Ovary (tissue), 9 donors: ENCODE results near the gene ZP1. TPM values are rescaled to one million over a fixed set of nuclear protein-coding genes. Genes with fewer than 3 reads are reported as not detected.
A peak's percentile ranks its signal among the peaks of the same experiment; 100 is the strongest.

Experiments used
- DNase-seq, 5 donors: peaks; one replicate each; pipeline ENCODE4 v3.0.0-alpha.2; 2019 to 2020
- H3K27ac ChIP-seq, 2 donors: fragments of 200-600 bp; one replicate each; pipeline versions ENCODE4 v1.5.1 to v1.8.0; 2019 to 2022
- H3K27me3 ChIP-seq: fragments of 200-600 bp; one replicate; pipeline ENCODE4 v1.8.0; 2022
- H3K36me3 ChIP-seq: fragments of 200-600 bp; sonication (generic); one replicate; pipeline ENCODE4 v1.5.1; 2019
- H3K4me1 ChIP-seq: one replicate; pipeline ENCODE4 v1.8.1; 2013; ENCODE audit warnings: mild to moderate bottlenecking, moderate library complexity; ENCODE audit not compliant: insufficient read depth
- H3K4me3 ChIP-seq: fragments of 200-600 bp; sonication (generic); one replicate; pipeline ENCODE4 v1.5.1; 2017
- H3K9me3 ChIP-seq, 2 donors: fragments of 200-600 bp in 1 of 2; sonication (generic) in 1 of 2; one replicate each; pipeline versions ENCODE4 v1.5.1 to v1.8.1; 2013 to 2019; ENCODE audit warnings: mild to moderate bottlenecking in 1 of 2, moderate library complexity in 1 of 2
- EP300 ChIP-seq: sonication (generic); formaldehyde crosslinking; IDR thresholded peaks from one replicate; pipeline ENCODE4 v1.6.1; 2017; ENCODE audit warnings: antibody characterized with exemption
- POLR2A ChIP-seq: fragments of 450-650 bp; IDR thresholded peaks from one replicate; pipeline ENCODE4 v1.6.1; 2017; ENCODE audit warnings: antibody characterized with exemption, mild to moderate bottlenecking, moderate library complexity
- WGBS, 3 donors: extraction: QIAGEN DNeasy Blood & Tissue Kit in 1 of 3; methylation state at CpG; one replicate each; pipeline versions ENCODE4 v1.1.5 to v1.1.7; 2013 to 2017; 5-methylcytosine and 5-hydroxymethylcytosine counted together
- intact Hi-C, 4 donors: fragments of 100-400 bp; cut with DNase I; formaldehyde crosslinking; loops; one replicate each; pipeline versions ENCODE4 v1.11.0 to v1.15.1; 2022 to 2023
- polyA plus RNA-seq, 2 donors: library from polyadenylated mRNA; stranded (reverse); fragments of 200-250 nt in 1 of 2; fragments of 350-450 nt in 1 of 2; fragmentation: Illumina TruSeq in 1 of 2; extraction: RNeasy Lipid Tissue Mini Kit (QIAGEN cat#74804) in 1 of 2; gene quantifications; one replicate each; pipeline ENCODE4 v1.2.3, GENCODE V29; 2013 to 2014
- total RNA-seq, 7 donors: library from RNA; depleted of rRNA in 2 of 7; stranded (reverse); fragments of >200 nt in 2 of 7; fragmentation: NEBNext Ultra II Directional in 3 of 7; extraction: Animal tissue kit (Norgen Biotek cat#: 25700) in 3 of 7; gene quantifications; one replicate each; pipeline versions ENCODE4 v1.1.0 to v1.2.4, GENCODE V29; 2016 to 2023
- TF ChIP-seq, protein P1 (sequence below), 3 donors: fragments of 450-650 bp in 2 of 3; fragments of 200-600 bp in 1 of 3; IDR thresholded peaks; one replicate each; pipeline versions ENCODE4 v1.5.1 to v1.8.0; 2016 to 2022; ENCODE audit warnings: antibody characterized with exemption in 3 of 3, mild to moderate bottlenecking in 1 of 3
- donor health status: DM: no; HTN: no; CAD: no; lungs with moderate emphysema.
- donor health status: DM: no; HTN: no; CAD: no.
- donor health status: Bipolar disorder and iron deficiency.
- donor health status: DM: yes; HTN: yes; CAD: no.
- donor health status: DM: no; HTN: no; CAD: no.
- donor health status: DM: yes; HTN: yes; CAD: no.

Gene ZP1
- total and polyA plus RNA-seq, 9 donors = 0.17 TPM; not detected in 8

DNA sequence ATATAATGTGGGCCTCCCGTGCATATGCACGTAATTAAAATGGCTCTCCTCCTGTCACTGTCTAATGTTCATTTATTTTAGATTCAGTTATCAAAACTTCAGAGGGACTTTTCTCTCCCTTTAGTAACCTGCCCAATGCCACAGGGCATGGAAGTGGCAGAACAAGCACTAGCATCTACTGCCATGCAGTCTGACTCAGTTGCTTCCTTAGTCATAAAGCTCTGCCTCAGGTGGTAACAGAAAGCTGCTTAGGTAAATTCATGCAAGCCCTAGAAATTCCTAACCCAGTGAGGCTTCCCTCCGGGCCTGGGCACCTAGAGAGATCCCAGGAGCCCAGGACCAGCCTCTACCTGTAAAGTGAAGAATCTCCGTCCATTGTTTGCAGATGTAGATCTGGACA is 30.2 kb downstream of the ZP1 start:
- 92 to 93% (median 93%) methylated on average over 4 of the region's 4 CpGs for WGBS, 3 donors
- Histone ChIP-seq H3K9me3 (no peaks in the 10 kb centered on the region), H3K27me3 (no peaks in the 10 kb centered on the region), H3K36me3 (no peaks in the 10 kb centered on the region), H3K4me1 (no peaks in the 10 kb centered on the region), H3K4me3 (no peak overlapping the region), H3K27ac (no peak overlapping the region)
- TF ChIP-seq, protein P1, sequence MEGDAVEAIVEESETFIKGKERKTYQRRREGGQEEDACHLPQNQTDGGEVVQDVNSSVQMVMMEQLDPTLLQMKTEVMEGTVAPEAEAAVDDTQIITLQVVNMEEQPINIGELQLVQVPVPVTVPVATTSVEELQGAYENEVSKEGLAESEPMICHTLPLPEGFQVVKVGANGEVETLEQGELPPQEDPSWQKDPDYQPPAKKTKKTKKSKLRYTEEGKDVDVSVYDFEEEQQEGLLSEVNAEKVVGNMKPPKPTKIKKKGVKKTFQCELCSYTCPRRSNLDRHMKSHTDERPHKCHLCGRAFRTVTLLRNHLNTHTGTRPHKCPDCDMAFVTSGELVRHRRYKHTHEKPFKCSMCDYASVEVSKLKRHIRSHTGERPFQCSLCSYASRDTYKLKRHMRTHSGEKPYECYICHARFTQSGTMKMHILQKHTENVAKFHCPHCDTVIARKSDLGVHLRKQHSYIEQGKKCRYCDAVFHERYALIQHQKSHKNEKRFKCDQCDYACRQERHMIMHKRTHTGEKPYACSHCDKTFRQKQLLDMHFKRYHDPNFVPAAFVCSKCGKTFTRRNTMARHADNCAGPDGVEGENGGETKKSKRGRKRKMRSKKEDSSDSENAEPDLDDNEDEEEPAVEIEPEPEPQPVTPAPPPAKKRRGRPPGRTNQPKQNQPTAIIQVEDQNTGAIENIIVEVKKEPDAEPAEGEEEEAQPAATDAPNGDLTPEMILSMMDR (IDR thresholded peaks at IDR 0.05) = no peak
- TF ChIP-seq POLR2A (no peak), EP300 (no peak)
- intact Hi-C loops = loop anchor here (5.0 to 10.0 kb wide), 4 partner anchors 53 to 190 kb away; partner anchors contain the start of genes CCDC86 (in 1 of the 4) and MS4A10 (in 1 of the 4)
- no peak for DNase-seq

DNA sequence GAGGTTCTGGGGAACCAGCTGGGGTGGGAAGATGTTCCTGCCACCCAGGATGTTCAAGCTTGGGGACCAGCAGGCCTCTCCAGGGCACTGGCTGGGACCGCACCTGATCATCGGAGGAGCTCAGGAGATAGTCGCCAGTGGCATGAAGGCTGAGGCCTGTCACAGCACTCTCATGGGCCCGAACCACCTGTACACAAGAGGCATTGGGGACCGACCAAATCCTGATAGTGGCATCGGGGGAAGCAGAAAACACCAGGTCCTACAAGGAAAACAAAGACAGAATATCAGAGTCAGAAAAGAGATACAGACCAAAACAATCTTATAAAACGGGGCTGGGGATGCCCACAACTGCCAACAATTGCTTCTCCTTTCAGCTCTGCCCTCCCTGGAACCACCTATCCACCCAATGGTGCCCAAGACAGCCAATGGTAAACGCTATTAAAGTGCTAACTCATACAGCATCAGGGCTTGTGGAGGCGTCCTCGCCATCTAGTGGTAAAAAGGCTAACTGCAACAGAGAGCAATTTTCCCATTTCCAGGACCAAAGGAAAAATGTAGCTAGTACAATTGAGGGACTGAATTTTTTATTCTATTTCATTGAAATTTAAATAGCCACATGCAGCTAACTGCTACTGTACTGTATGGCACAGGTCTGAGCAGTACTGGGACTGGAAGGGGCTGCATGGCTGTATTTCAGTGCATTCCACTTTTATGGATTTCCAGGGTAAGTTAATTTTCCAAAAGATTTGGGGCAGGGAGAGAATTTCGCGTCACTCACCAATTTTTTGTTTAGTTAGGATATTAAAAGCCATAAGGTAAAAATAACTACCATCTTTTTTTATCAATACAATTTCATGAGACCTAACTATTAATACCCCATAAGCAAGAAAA is 31.9 kb downstream of the ZP1 start:
- no peaks in the 10 kb centered on the region for H3K27me3 ChIP-seq
- no peak for TF ChIP-seq POLR2A
- TF ChIP-seq, protein P1 (IDR thresholded peaks at IDR 0.05) = peak; percentile 80 to 90 (median 83)
- no peak overlapping the region for H3K27ac ChIP-seq
- peak in 1 of 5 donors; percentile 44 for DNase-seq
- intact Hi-C loops = loop anchor here (5.0 to 10.0 kb wide), 4 partner anchors 54 to 192 kb away; partner anchors contain the start of genes CCDC86 (in 1 of the 4) and MS4A10 (in 1 of the 4)
- no peaks in the 10 kb centered on the region for H3K9me3 ChIP-seq
- H3K4me1 ChIP-seq = no peaks in the 10 kb centered on the region
- H3K36me3 ChIP-seq = no peaks in the 10 kb centered on the region
- no peak overlapping the region for H3K4me3 ChIP-seq
- WGBS, 3 donors = 52 to 60% (median 56%) methylated on average over 12 of the region's 12 CpGs

DNA sequence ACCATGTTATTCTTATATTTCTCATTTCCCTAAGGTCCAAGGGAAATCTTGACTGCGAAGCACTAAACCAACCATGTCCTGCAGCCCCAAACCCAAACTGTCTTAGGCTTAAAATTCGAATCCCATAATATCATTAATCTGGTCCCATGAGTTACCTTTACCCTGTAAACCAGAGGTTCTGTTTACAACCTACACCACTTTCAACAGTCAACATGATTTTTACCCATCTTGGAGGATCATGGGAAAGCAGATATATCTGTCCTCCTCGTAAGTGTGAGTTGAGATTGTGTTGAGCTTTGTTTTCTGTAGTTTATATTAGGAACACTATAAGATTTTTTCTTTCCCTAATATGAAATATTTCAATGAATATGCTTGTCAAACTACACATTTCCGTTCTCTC is 32.6 kb downstream of the ZP1 start:
- Histone ChIP-seq H3K27me3 (no peaks in the 10 kb centered on the region), H3K4me1 (peaks cover 3% of the 10 kb centered on the region), H3K27ac (no peak overlapping the region), H3K4me3 (no peak overlapping the region), H3K9me3 (no peaks in the 10 kb centered on the region), H3K36me3 (no peaks in the 10 kb centered on the region)
- no peak for DNase-seq
- TF ChIP-seq POLR2A (no peak), EP300 (no peak)
- TF ChIP-seq, protein P1 (IDR thresholded peaks at IDR 0.05) = no peak
- intact Hi-C loops = loop anchor here (5.0 to 10.0 kb wide), 5 partner anchors 55 to 193 kb away; partner anchors contain the start of genes CCDC86 (in 1 of the 4) and MS4A10 (in 1 of the 4)
- 63 to 74% (median 73%) methylated on average over 4 of the region's 4 CpGs for WGBS, 3 donors

DNA sequence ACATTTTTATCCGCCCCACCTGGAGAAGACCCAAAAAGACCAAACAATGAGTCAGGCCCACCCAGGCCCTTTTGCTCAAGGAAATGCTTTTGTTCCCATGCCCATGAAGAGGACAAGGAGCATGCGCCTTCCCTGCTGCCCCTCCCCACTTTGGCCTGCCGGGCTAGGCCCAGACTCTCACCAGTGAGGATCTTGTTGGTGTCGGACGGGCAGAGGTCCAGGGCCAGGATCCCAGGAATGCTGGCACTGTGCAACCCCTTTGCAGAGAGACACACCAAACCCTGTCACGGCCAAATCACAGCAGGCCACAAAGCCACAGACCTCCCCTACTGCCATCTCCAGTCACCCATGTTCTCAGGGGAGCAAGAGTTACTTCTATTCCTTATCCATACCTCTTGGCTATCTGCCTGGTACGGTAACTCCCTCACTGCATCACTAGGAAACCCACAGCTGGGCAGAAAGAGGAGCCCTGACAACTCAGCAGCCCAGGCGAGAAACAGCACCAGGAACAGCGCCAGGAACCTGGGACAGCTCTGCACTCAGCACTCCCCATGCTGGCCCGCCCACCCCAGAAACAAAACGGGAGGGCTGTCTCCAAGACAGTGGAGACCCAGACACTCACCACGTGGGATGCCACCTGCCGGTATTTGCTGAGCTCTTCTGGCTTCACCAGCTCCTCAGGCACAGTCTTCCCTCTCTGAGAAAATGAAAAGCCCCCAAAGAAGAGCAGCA is 33.5 kb downstream of the ZP1 start:
- no peak for DNase-seq
- Histone ChIP-seq H3K9me3 (no peaks in the 10 kb centered on the region), H3K27ac (no peak overlapping the region), H3K36me3 (no peaks in the 10 kb centered on the region), H3K4me3 (no peak overlapping the region), H3K27me3 (no peaks in the 10 kb centered on the region), H3K4me1 (peaks cover 7% of the 10 kb centered on the region)
- intact Hi-C loops = loop anchor here in 1 of 4 donors (5.0 kb wide), 2 partner anchors 69 to 124 kb away; no protein-coding TSS in a partner anchor
- TF ChIP-seq, protein P1 (IDR thresholded peaks at IDR 0.05) = no peak
- TF ChIP-seq EP300 = no peak
- TF ChIP-seq POLR2A = no peak
- WGBS, 3 donors = 53 to 63% (median 57%) methylated on average over 13 of the region's 13 CpGs
